ENCODE results near the gene FERMT3. TPM values are rescaled to one million over a fixed set of nuclear protein-coding genes. Genes with fewer than 3 reads are reported as not detected.

Gene FERMT3
- total and polyA plus RNA-seq, 2 of the 13 experiments (the other 11 are each of a cell fraction or from before 2014, with no cell fraction given), result 0.29 TPM; not detected in 1

- peak; percentile 2 to 79; a peak in 1 of 4 replicates for TF ChIP-seq HMGXB4 (CRISPR knock-in tag; IDR thresholded peaks at IDR 0.05; ENCODE audit: borderline replicate concordance in 1 of 2, low read depth in 1 of 2)
- TF ChIP-seq BCL3 (CRISPR knock-in tag; IDR thresholded peaks at IDR 0.05), result no peak
- TF ChIP-seq GPBP1L1 (CRISPR knock-in tag; IDR thresholded peaks at IDR 0.05), result no peak
- no peak for TF ChIP-seq PRMT3 (CRISPR knock-in tag; IDR thresholded peaks at IDR 0.05; ENCODE audit: borderline replicate concordance, low read depth)
- no peak for TF ChIP-seq ZNF800 (CRISPR knock-in tag; IDR thresholded peaks at IDR 0.05)
- no peak for TF ChIP-seq GRHL1 (CRISPR knock-in tag; conservative IDR thresholded peaks at IDR 0.05)
- no peak; the same call in 1 of the 2 replicates for TF ChIP-seq TMF1 (CRISPR knock-in tag; IDR thresholded peaks at IDR 0.05; ENCODE audit: low read depth)
- TF ChIP-seq FOXA3 (CRISPR knock-in tag; IDR thresholded peaks at IDR 0.05), result peak; percentile 33
- TF ChIP-seq REL (CRISPR knock-in tag; conservative IDR thresholded peaks at IDR 0.05), result no peak
- TF ChIP-seq ZNF503 (CRISPR knock-in tag; IDR thresholded peaks at IDR 0.05), result no peak
- no peak for TF ChIP-seq ZNF850 (CRISPR knock-in tag; conservative IDR thresholded peaks at IDR 0.05)
- TF ChIP-seq EHMT2 (IDR thresholded peaks at IDR 0.05; ENCODE audit: borderline replicate concordance, low read depth, low read length), result no peak
- 0 out of 2 replicates have a peak, but pooled peaks have one; percentile 49 for TF ChIP-seq ZNF607 (CRISPR knock-in tag; IDR thresholded peaks at IDR 0.05; ENCODE audit: borderline replicate concordance)
- no peak; the same call in 1 of the 2 replicates for TF ChIP-seq TAF1 (CRISPR knock-in tag; IDR thresholded peaks at IDR 0.05)
- no peak for TF ChIP-seq KDM1A (CRISPR knock-in tag; IDR thresholded peaks at IDR 0.05)
- no peak for TF ChIP-seq NCOR1 (IDR thresholded peaks at IDR 0.05; ENCODE audit: borderline replicate concordance, low read length)
- no peak for TF ChIP-seq ARNTL (CRISPR knock-in tag; IDR thresholded peaks at IDR 0.05)
These were observed 20.6 kb upstream of the FERMT3 start, which contains the start of gene STIP1 (continued) for GRCh38 chr11:64185693-64186491.
